Inferior parietal cortex (tissue), 1 donor: ENCODE data around the gene TNIP1.

Source experiments
- DNase-seq: peaks from one replicate; pipeline ENCODE4 v3.0.0-alpha.2; 2016; ENCODE audit errors: extremely low spot score

Gene TNIP1

DNA sequence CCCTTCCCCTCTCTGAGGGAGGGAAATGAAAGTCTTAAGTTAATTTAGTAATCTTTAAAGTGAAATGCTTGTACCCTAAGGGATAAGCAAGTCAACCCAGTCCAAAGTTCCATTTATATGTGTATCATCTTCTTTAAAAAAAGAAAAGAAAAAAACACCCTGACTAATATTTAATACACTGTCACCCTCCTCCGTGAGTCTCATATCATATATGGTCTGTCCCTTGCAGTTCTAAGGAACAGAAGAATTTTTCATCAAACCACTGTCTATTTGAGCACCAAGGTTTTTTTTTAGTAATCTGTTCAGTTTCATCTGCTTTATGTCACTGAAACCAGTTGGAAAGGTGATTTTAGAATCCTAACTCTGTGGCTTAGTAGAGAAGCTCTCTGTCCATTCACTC, 15.2 kb downstream of the TNIP1 start:
- DNase-seq = no peak

DNA sequence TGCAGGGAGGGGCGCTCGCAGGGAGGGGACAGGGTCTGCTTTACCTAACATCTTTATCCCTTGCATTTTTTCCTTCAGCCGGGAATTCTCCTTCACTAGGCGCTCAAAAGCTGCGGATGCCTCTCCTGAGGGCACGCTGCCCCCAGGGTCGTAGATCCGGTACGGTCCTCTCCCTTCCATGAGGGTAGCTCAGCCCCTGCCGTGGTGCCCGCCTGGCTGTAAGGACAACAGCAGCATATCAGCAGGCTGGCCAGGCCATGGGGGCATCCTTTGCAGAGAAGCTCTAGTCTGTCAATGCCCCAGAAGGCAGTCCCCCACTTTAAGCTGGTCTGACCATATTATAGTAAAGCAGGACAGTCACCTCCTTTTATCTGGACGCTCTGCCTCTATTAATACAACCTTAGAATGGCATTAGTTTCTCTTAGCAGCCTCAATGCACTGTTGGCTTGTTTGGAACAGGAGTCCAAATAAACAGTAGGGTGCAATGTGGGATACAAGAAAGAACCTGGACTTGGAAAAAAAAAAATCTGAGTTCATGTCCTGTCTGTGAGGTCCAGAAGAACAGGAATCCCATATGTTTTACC, 15.8 kb downstream of the TNIP1 start:
- no peak for DNase-seq

DNA sequence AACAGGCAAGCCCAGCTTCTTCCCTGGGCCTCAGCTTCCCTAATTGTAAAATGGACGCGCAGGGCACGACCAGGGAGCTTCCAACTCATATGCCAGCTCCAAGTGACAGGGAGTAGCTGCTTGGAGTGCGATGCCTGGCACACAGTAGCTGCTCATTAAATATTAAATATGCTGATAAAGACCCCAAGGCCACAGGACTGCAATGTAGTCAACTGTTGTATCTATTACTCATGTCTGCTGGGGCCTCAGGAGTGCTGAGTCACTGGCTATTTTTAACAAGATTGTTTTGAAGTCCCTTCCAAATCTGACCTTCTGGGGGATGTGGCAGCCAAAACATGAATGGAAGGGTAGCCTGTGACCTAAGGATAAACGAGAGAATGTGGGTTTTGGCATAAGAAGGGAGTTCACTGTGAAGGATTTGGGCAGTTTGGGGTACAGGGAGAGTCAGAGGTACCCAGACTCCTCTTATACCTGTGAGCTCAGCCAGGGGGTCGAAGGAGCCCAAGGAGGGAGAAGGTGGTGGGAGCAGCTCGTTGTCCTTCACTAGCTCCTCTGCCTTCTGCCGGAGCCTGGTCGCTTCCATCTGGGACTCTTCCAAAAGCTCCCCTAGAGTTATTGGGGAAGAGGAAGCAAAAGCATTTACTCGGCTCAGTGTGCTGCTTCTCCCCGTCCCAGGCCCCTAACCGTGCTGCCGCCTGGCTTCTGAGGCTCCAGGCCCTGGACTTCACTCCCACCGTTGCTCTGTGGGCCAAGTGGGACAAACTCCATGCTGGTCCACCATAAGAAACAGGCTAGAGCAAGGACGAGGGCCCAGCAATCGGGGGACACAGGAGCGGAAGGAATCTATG, 17.5 kb downstream of the TNIP1 start:
- no peak for DNase-seq

DNA sequence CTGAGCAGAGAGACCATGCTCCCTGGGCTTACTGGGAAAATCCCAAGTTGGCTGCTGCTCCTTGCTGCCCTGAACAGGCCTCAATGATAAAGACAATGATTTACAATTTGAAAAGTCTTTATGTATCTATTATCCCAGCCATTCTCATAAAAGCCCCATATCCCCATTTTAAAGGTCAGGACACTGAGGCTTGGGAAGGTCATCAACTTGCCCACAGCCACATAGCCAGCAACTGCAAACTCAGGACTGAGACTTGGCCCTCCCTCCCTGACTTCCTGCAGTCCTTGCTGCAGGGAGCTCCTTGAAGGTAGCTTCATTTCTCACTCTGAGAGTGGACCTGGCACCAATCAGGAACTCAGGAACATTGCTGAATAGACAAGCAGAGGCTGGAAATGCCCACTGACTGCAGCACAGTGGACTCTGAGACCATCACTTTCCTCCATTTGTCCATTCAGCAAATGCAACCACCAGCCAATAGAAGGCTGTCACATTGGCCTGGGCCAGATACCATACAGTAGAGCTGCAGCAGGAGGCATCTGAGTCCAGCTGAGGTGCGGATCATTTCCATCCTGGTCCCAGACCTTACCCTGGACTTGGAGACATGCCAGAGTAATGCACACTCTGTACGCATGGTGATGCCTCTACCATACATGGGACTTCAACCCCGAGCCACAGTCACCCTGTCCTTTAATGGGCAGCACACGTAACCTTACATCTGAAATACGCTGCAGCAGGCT, 18.3 kb downstream of the TNIP1 start:
- no peak for DNase-seq

DNA sequence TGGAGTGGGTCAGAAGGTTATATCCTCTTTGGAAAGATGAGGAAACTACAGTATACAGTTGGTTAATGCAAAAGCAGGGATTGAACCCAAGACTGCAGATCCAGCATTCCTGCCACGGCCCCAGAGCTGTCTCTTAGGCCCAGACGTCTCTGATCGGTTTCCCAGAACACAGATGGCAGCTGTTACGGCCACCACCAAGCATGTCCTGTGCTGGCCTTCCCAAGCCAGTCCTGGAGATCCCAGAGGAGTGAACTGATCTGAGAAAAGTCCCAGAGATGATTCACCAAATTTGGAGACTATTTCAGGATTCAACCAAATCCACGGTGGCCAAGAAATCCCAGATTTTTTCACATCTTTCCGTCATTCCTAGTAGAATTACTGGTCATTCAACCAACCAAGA, 20.1 kb downstream of the TNIP1 start:
- no peak for DNase-seq

DNA sequence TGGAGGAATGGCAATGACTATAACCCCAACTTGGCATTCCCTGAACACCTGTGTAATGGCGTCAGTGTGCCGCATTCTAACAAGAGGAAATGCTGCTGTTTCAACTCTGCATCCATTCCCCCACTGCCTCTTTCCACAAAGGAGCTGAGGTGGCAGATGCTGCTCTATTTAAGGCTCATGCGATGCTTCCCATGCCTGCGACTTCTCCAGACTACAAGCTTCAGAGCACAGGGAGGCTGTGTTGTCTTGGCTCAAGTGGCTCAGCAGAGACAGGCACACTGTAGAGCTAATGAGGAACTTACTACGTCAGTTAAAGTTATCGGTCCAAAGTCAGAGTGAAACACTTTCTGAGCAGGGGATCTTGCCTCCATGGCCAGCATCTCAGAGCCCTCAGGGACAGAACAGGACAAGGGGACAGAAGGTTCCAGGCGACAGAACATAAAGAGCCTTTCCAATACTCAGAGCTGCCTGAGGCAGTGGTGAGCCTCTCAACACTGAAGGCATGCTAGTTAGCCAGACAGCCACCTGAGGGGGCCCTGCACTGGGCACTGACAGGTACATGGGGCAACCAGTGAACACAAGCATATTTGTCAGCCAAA, 21.8 kb downstream of the TNIP1 start:
- DNase-seq = peak; percentile 22

DNA sequence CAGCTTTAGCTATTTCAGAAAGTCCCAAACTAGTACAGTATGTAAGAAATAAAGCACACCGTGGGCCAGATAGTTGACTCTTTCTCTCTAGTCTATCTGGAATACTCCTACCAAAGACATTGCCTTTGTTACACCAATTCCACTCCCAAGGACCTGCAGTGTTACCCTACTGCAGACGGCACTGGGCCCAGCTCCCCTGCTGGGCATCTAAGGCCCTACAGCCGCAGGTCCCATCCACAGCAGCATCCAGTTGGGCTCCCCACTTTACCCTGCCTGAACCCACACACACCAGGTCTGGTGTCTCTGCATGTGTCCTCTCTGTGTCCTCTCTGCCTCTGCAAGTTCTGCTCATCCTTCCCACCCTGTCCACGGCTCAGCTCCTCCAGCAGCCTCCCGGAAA, 22.5 kb downstream of the TNIP1 start:
- DNase-seq = no peak

DNA sequence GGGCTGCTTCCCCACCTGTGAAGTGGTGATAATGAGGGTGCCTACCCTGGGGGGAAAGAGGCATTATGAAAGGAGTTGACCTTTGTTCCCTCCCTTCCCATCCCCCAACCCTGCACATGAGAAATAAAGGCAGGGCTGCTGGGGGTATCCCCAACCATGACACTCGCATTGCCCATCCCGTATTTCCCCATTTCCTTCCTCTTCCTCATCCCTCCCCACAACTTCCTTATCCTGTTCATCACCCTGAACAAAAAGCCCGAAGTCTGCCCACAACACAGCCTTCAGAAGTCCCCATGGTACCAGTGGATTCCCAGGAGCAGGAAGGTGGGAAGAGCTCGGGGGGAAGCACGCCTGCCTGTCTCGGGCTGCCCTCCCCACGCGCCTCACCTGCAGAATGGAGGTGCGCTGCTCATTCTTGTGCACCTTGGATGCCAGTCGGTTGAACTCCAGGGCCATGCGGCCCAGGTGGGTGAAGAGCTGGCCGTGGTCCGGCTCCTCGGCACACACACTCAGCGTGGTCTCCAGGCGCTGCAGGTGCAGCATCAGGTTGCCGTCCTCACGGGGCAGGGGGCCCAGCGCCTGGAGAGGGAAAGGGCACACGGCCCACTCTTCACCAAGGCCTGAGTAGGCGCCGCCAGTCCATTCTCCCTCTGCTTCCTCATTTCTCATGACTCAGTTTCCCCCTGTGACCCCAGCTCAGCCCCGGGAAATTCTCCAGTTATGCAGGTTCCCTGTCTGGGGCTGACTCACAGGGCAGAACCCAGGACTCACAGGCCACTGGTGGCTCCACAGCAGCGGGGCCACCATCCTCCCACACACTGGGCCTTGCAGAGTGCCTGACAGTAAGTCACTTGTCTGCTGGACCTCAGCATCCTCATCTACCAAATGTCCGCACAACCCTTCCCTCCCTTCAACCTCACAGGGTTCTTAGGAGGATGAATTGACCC, 24.2 kb downstream of the TNIP1 start:
- DNase-seq = no peak

DNA sequence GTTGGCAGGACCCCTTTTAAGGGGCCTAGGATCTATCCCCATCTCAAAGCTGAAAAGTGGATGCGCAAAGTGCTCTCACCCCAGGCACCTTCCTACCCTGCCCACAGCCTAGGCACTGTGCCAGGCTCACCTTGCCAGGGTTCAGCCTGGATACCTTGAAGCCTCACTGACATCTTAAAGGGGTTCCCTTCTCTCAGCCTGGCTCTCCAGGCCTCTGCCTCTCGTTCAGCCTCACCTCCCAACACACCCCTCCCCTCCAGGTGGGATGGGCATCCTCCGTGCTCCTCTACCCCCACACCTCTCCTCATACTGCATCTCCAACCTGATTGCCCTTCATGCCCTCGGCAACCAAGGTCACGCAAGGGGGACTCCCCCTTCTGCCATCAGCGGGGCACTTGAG, 25.5 kb downstream of the TNIP1 start:
- no peak for DNase-seq

DNA sequence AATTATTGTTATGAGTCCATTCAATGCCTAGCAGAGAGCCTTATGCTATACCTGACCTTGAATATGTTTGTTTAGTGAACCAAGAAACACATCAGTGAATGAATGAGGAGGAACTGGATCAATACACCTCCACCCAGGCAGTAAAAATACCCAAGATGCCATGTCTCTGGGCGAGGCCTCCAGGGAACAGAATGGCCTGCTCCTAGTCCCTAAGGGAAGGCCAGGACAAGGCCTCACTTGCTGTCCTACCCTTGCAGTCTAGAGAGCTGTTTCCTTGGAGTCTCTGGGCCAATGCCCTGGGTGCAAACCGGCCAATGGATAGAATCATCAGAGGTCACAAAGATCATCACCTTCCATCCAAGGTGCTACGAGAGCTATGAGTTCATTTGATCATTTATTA, 26.1 kb downstream of the TNIP1 start:
- DNase-seq = no peak

DNA sequence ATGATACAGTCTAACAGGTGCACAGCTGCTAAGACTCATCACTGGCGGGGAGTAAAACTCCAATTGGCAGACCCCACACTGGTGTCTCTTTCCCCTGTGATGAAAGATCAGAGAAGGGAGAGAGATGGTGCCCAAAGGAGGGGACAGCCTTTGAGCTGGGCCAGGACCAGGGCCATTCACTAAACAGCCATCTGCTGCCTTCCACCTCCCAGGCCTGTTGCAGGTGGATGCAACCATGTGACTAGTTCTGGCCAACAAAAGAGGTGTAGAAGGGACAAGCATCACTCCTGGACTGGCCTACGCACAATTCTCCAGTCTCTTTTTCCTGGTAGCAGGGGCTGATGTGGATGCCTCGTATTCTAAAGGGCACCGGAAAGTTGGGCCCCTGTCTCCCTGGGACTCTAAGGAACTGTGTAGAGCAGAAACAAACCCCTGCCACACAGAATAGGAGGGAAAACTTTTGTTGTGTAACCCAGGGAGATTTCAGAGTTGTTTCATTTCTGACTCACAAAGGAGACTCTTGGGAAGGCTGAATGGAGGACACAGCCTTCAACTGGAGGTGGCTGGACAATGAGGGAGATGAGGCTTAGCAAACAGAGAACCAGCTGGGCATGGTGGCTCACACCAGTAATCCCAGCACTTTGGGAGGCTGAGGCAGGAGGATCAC, 26.9 kb downstream of the TNIP1 start:
- no peak for DNase-seq

DNA sequence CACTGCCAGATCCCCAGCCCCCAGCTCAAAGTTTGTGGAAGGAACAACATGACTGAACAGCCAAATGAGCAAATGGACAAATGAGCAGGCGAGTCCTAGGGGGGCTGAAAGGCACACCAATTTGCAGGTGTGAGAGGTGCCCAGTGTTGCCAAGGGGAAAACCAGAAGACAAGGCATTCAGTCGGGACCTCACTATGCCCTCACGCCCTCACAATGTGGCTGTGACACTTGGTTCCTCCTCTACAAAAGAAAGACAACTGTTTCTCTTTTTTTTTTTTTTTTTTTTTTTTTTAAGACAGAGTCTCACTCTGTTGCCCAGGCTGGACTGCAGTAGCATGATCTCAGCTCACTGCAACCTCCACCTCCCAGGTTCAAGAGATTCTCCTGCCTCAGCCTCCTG, 28.0 kb downstream of the TNIP1 start:
- DNase-seq = no peak

DNA sequence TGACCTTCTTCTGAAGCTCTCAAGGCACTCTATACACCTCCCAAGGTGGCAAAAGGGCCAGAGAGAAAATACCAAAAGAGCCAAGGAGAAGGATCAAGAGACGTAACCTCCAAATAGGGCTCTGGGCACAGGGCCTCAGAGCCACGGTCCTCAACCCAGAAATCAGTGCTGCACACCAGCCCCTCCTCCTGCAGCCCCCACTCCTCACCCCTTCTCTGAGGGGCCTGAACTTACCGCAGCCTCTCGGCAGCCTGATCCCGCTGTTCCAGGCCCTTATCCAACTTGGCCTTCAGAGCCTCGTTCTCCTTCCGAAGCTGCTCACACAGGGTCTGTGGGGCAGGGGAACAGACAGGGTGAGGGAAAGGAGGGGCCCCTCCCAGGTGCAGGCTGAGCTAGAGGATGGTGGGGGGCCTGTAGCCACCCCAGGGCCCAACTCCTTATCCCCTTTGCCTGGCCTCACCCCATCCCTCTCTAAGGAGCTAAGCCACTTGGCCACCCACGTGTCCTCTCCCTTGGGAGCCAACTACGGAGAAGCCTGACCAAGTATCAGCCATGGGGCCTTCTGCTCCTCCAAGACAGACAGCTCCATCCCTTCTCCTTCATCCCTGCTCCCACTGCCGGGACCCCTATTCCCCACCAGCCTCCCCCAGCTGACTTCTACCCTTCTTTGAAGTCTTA, 28.8 kb downstream of the TNIP1 start:
- no peak for DNase-seq

DNA sequence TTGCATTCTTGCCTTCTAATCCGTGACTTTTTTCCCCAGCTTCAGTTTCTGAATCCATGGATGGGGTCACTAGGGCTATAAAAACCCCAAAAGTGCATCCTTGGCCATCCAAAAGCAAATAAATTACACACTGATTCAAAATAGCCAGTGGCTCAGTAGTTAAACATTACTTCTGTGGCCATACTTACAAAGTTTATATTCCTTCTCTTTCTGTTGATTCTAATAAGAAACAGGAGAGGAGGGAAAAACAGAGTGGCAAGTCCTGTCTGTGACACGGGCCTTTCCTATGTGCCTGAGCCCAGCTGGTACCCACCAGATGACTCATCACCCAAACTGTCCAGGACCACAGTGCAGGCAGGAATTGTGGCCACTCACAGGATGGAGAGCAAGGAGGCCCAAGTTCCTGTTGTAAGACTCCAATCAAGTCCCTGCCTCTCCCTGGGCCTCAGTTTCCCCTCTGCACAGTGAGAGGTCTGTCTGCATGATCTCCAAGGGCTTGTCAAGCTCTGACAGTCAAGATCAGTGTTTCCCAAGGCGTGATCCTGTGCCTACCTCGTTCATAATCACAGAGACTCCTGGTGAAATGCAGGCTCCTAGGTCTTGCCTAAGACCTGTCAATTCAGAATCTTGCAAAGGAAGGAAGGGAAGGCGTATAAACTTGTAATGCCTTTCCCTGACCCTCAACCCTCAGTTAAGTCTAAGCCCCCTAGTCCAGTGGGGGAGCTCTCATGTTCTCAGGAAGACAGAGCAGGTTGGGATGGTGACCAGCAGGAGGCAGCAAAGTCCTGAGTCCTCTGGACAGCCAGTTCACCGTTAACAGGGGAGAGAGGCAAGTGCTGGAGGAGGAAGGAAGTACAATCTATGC, 29.5 kb downstream of the TNIP1 start:
- peak; percentile 82 for DNase-seq

DNA sequence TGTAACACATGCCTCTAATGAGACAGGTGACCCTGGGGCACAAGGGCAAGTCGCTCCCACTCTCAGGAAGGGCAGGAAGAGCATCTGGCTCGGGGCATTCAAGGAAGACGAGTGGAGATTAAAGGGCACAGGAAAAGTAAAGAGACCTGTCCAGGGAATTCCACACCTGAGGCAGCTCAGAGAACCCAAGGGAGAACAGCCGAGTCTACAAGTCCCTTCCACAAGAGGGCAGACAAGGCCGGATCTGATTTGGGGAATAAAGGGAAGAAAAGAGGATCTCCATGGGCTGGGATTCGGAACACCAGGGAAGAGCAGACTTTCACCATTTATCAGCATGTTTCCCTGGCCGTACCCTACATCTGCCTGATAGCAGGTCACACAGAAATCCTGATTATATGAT, 32.3 kb downstream of the TNIP1 start:
- no peak for DNase-seq

DNA sequence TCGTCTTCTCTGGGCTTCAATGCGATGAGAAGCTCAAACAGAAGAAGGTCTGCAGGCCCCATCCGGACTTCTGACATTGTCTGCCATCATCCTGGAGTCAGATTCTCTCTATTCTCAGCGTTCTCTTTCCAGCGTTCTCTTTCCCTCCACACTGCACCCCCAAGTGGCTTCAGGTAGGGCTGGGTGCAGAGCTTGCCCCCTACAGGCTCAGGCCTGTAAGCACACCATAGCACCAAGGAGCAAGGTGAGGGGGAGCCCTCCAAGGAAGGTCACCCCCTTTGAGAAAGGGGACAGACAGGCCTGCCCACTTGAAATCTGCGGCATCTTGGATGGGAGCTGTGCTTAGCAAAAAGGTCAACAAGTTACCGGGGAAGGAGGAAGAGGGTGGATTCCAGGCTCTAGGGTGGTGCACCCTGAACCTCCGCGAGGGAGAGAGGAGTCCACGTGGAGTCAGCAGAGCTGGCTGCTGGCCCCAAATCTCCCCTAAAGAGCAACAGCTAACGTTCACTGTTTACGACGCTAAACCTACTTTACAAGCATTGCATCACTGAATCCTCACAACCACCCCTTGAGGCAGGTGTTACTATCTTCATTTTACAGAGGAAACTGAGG, 32.9 kb downstream of the TNIP1 start:
- DNase-seq = no peak

DNA sequence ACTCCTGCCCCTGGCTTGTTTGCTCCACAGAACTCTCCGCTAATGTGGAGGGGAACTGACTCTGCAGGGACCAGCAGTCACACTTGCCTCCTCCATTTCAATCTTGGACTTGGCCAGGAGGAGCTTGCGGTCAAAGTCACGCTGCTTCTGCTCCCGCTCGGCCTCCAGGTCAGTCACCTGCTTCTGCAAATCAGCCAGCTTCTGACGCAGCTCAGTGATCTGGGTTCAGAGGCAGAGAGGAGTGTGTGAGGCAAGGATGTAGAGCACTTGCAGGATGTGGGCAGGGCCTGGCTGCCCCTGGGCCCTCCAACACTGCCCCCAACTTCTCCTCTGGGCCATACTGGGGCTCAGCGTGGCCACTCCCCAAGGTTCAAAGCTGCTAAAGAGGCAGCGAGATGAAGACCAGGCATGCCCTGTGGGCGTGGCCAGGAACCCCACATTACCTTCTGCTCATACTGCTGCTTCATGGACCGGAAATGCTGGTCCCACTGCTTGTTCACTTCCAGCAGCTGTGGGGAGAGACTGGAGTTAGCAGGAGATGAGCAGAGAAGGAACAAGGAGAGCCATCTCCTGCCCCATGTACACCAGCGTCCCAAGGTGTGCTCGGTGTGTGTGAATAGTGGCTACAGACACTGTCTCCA, 38.3 kb downstream of the TNIP1 start:
- DNase-seq = no peak

DNA sequence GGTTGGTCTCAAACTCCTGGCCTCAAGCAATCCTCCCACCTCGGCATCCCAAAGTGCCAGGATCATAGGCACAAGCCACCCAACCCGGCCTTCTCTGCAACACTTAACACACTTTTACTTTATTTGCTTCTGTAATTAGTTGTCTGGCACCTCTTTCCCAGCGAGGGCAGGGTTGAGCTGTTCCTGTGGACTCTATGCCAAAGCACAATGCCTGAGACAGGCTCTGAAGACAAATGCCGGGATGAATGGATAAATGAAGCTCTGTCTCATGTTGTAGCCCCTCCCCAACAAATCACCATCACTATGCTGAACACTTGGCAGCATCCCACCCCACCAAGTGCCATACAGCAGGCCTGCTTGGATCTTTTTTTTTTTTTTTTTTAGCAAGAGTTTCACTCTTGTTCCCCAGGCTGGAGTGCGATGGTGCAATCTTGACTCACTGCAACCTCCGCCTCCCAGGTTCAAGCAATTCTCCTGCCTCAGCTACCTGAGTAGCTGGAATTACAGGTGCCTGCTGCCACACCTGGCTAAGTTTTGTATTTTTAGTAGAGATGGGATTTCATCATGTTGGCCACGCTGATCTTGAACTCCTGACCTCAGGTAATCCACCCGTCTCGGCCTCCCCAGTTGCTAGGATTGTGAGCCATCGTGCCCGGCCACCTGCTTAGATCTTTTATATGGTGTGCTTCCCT, 39.1 kb downstream of the TNIP1 start:
- DNase-seq = no peak
